Stomach (tissue), 4 donors: ENCODE results near the gene PRR12.
A peak's percentile ranks its signal among the peaks of the same experiment; 100 is the strongest.

Source experiments
- EP300 ChIP-seq: sonication (generic); formaldehyde crosslinking; IDR thresholded peaks from one replicate; pipeline ENCODE4 v1.6.1; 2017; ENCODE audit warnings: antibody characterized with exemption
- POLR2A ChIP-seq, 4 donors: fragments of 450-650 bp; IDR thresholded peaks; one replicate each; pipeline ENCODE4 v1.6.1; 2016; ENCODE audit warnings: antibody characterized with exemption in 4 of 4, control low read depth in 2 of 4, mild to moderate bottlenecking in 1 of 4, moderate library complexity in 1 of 4
- POLR2AphosphoS5 ChIP-seq, 3 donors: sonication (generic); formaldehyde crosslinking; IDR thresholded peaks; one replicate each; pipeline ENCODE4 v1.6.1; 2016; ENCODE audit warnings: antibody characterized with exemption in 3 of 3
- TF ChIP-seq, protein P1 (sequence below), 7 experiments: fragments of 450-650 bp in 4 of 7; fragments of 200-600 bp in 3 of 7; sonication (generic) in 3 of 7; IDR thresholded peaks; one replicate each; pipeline ENCODE4 v1.5.1; 2016 to 2019; ENCODE audit warnings: antibody characterized with exemption in 7 of 7, control low read depth in 2 of 7, mild to moderate bottlenecking in 1 of 7

GRCh38 chr19:49664171-49665035, 73.4 kb downstream of the PRR12 start:
- TF ChIP-seq POLR2AphosphoS5 (IDR thresholded peaks at IDR 0.05) (peak; percentile 33 to 89 (median 85)), POLR2A (IDR thresholded peaks at IDR 0.05) (no peak), EP300 (no peak)
- TF ChIP-seq, protein P1, sequence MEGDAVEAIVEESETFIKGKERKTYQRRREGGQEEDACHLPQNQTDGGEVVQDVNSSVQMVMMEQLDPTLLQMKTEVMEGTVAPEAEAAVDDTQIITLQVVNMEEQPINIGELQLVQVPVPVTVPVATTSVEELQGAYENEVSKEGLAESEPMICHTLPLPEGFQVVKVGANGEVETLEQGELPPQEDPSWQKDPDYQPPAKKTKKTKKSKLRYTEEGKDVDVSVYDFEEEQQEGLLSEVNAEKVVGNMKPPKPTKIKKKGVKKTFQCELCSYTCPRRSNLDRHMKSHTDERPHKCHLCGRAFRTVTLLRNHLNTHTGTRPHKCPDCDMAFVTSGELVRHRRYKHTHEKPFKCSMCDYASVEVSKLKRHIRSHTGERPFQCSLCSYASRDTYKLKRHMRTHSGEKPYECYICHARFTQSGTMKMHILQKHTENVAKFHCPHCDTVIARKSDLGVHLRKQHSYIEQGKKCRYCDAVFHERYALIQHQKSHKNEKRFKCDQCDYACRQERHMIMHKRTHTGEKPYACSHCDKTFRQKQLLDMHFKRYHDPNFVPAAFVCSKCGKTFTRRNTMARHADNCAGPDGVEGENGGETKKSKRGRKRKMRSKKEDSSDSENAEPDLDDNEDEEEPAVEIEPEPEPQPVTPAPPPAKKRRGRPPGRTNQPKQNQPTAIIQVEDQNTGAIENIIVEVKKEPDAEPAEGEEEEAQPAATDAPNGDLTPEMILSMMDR (IDR thresholded peaks at IDR 0.05): peak in 3 of 7 experiments; percentile 15 to 45 (median 28)
